ENCODE measurements around the gene SRRM3. TPM values are rescaled to one million over a fixed set of nuclear protein-coding genes. Genes with fewer than 3 reads are reported as not detected.
A peak's percentile ranks its signal among the peaks of the same experiment; 100 is the strongest.

Gene SRRM3
- total and polyA plus RNA-seq, 2 experiments from 2014 or later = 8.6 to 13.8 TPM

GRCh38 chr7:76317782-76318487, 116.2 kb downstream of the SRRM3 start:
- ATAC-seq = peak; percentile 89
- H3F3A ChIP-seq (replicated peaks; ENCODE audit: low read depth) = peaks cover 33% of the 10 kb centered on the region
- H2AFZ ChIP-seq = peak overlapping the region; percentile 53; the same call in 1 of the 2 replicates
- DNase-seq (ENCODE audit: low spot score) = peak; percentile 99
- Mint-ChIP-seq H3K36me3 (ENCODE audit: low read depth) (peaks cover 22% of the 10 kb centered on the region; the same call in 2 of the 3 replicates), H3K27me3 (ENCODE audit: insufficient read depth, low read depth, poor library complexity) (peaks cover 25% of the 10 kb centered on the region), H3K27ac (peak overlapping the region; percentile 94), H3K4me1 (peaks cover 17% of the 10 kb centered on the region), H3K9me3 (no peaks in the 10 kb centered on the region; the same call in 2 of the 3 replicates), H3K4me3 (peak overlapping the region; percentile 83)
- H3K27ac ChIP-seq (ENCODE audit: low read depth) = peak overlapping the region; percentile 97
- TF ChIP-seq, protein P1, sequence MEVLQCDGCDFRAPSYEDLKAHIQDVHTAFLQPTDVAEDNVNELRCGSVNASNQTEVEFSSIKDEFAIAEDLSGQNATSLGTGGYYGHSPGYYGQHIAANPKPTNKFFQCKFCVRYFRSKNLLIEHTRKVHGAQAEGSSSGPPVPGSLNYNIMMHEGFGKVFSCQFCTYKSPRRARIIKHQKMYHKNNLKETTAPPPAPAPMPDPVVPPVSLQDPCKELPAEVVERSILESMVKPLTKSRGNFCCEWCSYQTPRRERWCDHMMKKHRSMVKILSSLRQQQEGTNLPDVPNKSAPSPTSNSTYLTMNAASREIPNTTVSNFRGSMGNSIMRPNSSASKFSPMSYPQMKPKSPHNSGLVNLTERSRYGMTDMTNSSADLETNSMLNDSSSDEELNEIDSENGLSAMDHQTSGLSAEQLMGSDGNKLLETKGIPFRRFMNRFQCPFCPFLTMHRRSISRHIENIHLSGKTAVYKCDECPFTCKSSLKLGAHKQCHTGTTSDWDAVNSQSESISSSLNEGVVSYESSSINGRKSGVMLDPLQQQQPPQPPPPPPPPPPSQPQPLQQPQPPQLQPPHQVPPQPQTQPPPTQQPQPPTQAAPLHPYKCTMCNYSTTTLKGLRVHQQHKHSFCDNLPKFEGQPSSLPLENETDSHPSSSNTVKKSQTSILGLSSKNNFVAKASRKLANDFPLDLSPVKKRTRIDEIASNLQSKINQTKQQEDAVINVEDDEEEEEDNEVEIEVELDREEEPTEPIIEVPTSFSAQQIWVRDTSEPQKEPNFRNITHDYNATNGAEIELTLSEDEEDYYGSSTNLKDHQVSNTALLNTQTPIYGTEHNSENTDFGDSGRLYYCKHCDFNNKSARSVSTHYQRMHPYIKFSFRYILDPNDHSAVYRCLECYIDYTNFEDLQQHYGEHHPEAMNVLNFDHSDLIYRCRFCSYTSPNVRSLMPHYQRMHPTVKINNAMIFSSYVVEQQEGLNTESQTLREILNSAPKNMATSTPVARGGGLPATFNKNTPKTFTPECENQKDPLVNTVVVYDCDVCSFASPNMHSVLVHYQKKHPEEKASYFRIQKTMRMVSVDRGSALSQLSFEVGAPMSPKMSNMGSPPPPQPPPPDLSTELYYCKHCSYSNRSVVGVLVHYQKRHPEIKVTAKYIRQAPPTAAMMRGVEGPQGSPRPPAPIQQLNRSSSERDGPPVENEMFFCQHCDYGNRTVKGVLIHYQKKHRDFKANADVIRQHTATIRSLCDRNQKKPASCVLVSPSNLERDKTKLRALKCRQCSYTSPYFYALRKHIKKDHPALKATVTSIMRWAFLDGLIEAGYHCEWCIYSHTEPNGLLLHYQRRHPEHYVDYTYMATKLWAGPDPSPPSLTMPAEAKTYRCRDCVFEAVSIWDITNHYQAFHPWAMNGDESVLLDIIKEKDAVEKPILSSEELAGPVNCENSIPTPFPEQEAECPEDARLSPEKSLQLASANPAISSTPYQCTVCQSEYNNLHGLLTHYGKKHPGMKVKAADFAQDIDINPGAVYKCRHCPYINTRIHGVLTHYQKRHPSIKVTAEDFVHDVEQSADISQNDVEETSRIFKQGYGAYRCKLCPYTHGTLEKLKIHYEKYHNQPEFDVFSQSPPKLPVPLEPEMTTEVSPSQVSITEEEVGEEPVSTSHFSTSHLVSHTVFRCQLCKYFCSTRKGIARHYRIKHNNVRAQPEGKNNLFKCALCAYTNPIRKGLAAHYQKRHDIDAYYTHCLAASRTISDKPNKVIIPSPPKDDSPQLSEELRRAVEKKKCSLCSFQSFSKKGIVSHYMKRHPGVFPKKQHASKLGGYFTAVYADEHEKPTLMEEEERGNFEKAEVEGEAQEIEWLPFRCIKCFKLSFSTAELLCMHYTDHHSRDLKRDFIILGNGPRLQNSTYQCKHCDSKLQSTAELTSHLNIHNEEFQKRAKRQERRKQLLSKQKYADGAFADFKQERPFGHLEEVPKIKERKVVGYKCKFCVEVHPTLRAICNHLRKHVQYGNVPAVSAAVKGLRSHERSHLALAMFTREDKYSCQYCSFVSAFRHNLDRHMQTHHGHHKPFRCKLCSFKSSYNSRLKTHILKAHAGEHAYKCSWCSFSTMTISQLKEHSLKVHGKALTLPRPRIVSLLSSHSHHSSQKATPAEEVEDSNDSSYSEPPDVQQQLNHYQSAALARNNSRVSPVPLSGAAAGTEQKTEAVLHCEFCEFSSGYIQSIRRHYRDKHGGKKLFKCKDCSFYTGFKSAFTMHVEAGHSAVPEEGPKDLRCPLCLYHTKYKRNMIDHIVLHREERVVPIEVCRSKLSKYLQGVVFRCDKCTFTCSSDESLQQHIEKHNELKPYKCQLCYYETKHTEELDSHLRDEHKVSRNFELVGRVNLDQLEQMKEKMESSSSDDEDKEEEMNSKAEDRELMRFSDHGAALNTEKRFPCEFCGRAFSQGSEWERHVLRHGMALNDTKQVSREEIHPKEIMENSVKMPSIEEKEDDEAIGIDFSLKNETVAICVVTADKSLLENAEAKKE (CRISPR knock-in tag; IDR thresholded peaks at IDR 0.05) = no peak
- TF ChIP-seq, protein P2, sequence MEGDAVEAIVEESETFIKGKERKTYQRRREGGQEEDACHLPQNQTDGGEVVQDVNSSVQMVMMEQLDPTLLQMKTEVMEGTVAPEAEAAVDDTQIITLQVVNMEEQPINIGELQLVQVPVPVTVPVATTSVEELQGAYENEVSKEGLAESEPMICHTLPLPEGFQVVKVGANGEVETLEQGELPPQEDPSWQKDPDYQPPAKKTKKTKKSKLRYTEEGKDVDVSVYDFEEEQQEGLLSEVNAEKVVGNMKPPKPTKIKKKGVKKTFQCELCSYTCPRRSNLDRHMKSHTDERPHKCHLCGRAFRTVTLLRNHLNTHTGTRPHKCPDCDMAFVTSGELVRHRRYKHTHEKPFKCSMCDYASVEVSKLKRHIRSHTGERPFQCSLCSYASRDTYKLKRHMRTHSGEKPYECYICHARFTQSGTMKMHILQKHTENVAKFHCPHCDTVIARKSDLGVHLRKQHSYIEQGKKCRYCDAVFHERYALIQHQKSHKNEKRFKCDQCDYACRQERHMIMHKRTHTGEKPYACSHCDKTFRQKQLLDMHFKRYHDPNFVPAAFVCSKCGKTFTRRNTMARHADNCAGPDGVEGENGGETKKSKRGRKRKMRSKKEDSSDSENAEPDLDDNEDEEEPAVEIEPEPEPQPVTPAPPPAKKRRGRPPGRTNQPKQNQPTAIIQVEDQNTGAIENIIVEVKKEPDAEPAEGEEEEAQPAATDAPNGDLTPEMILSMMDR (conservative IDR thresholded peaks at IDR 0.05; ENCODE audit: low read depth in 2 of 2) = no peak
- TF ChIP-seq ZNF114 (CRISPR knock-in tag; IDR thresholded peaks at IDR 0.05) (no peak), ZNF331 (CRISPR knock-in tag; IDR thresholded peaks at IDR 0.05; ENCODE audit: low read depth) (no peak), JUNB (IDR thresholded peaks at IDR 0.05; ENCODE audit: unreplicated experiment) (no peak), ETS1 (IDR thresholded peaks at IDR 0.05) (no peak; the same call in 1 of the 2 replicates), NANOG (IDR thresholded peaks at IDR 0.05; ENCODE audit: borderline replicate concordance) (no peak), POLR2AphosphoS5 (IDR thresholded peaks at IDR 0.05; ENCODE audit: low read depth) (peak; percentile 94)
- no peaks in the 10 kb centered on the region for H3K79me2 ChIP-seq (replicated peaks; ENCODE audit: insufficient read depth)
- H3K4me1 ChIP-seq (ENCODE audit: insufficient read depth) = peaks cover 15% of the 10 kb centered on the region
- peak overlapping the region; percentile 79 for H3K4me3 ChIP-seq
- H3K27me3 ChIP-seq (ENCODE audit: insufficient read depth) = no peaks in the 10 kb centered on the region
- no peaks in the 10 kb centered on the region for H3K9me2 ChIP-seq (ENCODE audit: insufficient read depth)
- H4K20me1 ChIP-seq (replicated peaks; ENCODE audit: insufficient read depth) = peaks cover 11% of the 10 kb centered on the region
- no peaks in the 10 kb centered on the region for H3K36me3 ChIP-seq (ENCODE audit: insufficient read depth)
- H3K4me2 ChIP-seq = peak overlapping the region; percentile 83

Measured in GM23338 (cell line).